Loucy (cell line): Measurements from ENCODE around the gene NUDT1.

ENCODE experiments used
- H2AFZ ChIP-seq: fragments of 200-600 bp; sonication (generic); 2 replicates; pipeline ENCODE4 v1.6.0; 2016; ENCODE audit warnings: antibody characterized with exemption, mild to moderate bottlenecking, low read length, moderate library complexity
- H3F3A ChIP-seq: fragments of 200-600 bp; 2 replicates; pipeline ENCODE4 v1.6.0; 2016; ENCODE audit warnings: antibody characterized with exemption, low read depth, mild to moderate bottlenecking
- H3K27me3 ChIP-seq: fragments of 200-600 bp; sonication (generic); 2 replicates; pipeline ENCODE4 v1.6.1; 2014; ENCODE audit warnings: low read length, mild to moderate bottlenecking; ENCODE audit not compliant: insufficient read depth, poor library complexity, severe bottlenecking
- H3K36me3 ChIP-seq: fragments of 200-600 bp; sonication (generic); 2 replicates; pipeline ENCODE4 v1.6.1; 2016; ENCODE audit warnings: low read length; ENCODE audit not compliant: insufficient read depth
- H3K4me1 ChIP-seq: fragments of 200-600 bp; sonication (generic); 2 replicates; pipeline ENCODE4 v1.5.1; 2014; ENCODE audit warnings: low read length, mild to moderate bottlenecking; ENCODE audit not compliant: insufficient read depth, poor library complexity, severe bottlenecking
- H3K4me2 ChIP-seq: fragments of 200-600 bp; sonication (generic); 2 replicates; pipeline ENCODE4 v1.6.0; 2014; ENCODE audit warnings: antibody characterized with exemption, low read length, low read depth, mild to moderate bottlenecking; ENCODE audit not compliant: poor library complexity, severe bottlenecking
- H3K4me3 ChIP-seq: fragments of 200-600 bp; sonication (generic); 2 replicates; pipeline ENCODE4 v1.5.1; 2014; ENCODE audit warnings: low read length, mild to moderate bottlenecking, mixed read lengths; ENCODE audit not compliant: poor library complexity, severe bottlenecking
- H3K79me2 ChIP-seq: fragments of 200-600 bp; sonication (generic); 2 replicates; pipeline ENCODE4 v1.6.1; 2014; ENCODE audit warnings: low read length; ENCODE audit not compliant: insufficient read depth
- H3K9ac ChIP-seq: fragments of 200-600 bp; sonication (generic); 2 replicates; pipeline ENCODE4 v1.6.0; 2014; ENCODE audit warnings: mild to moderate bottlenecking, low read depth, low read length, moderate library complexity; ENCODE audit not compliant: poor library complexity, severe bottlenecking
- H3K9me2 ChIP-seq: fragments of 200-600 bp; sonication (generic); replicated peaks from 2 replicates; pipeline ENCODE4 v1.6.1; 2016; ENCODE audit warnings: low read depth, low read length, mixed read lengths
- H3K9me3 ChIP-seq: fragments of 200-600 bp; sonication (generic); 2 replicates; pipeline ENCODE4 v1.6.1; 2014; ENCODE audit warnings: mild to moderate bottlenecking, antibody characterized with exemption, low read length, low read depth; ENCODE audit not compliant: insufficient read depth
- H4K20me1 ChIP-seq: fragments of 200-600 bp; sonication (generic); 2 replicates; pipeline ENCODE4 v1.6.0; 2014; ENCODE audit warnings: antibody characterized with exemption, low read length, mild to moderate bottlenecking; ENCODE audit not compliant: insufficient read depth, poor library complexity, severe bottlenecking
- EZH2phosphoT487 ChIP-seq: fragments of 200-600 bp; IDR thresholded peaks from 2 replicates; pipeline ENCODE4 v1.6.1; 2018; ENCODE audit warnings: antibody characterized with exemption, mild to moderate bottlenecking, moderate library complexity, borderline replicate concordance
- TF ChIP-seq, protein P1 (sequence below): fragments of 200-600 bp; sonication (generic); conservative IDR thresholded peaks from 2 replicates; pipeline ENCODE4 v1.5.1; 2014; ENCODE audit warnings: mild to moderate bottlenecking, antibody characterized with exemption, low read length

Gene NUDT1

DNA sequence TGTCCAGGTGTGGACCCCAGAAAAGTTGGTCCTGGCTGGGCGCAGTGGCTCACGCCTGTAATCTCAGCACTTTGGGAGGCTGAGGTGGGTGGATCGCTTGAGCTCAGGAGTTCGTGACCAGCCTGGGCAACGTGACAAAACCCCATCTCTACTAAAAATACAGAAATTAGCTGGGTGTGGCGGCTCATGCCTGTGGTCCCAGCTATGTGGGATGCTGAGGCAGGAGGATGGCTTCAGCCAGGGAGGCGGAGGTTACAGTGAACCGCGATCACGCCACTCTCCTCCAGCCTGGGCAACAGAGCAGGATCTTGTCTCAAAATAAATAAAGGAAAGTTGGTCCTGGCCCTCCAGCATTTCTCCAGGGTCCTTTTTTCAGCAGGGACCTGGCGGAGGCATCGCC, 1.4 kb downstream of the NUDT1 start:
- Histone ChIP-seq H3K4me2 (peak overlapping the region; percentile 99), H3K27me3 (no peaks in the 10 kb centered on the region), H3K9me2 (no peaks in the 10 kb centered on the region), H3K36me3 (peaks cover 1% of the 10 kb centered on the region; the same call in 1 of the 2 replicates), H2AFZ (no peak overlapping the region), H3F3A (no peaks in the 10 kb centered on the region), H3K79me2 (peaks cover 91% of the 10 kb centered on the region), H3K4me3 (peak overlapping the region; percentile 99), H4K20me1 (peaks cover 17% of the 10 kb centered on the region), H3K9ac (peak overlapping the region; percentile 92), H3K9me3 (no peaks in the 10 kb centered on the region), H3K4me1 (peaks cover 71% of the 10 kb centered on the region)
- TF ChIP-seq, protein P1, sequence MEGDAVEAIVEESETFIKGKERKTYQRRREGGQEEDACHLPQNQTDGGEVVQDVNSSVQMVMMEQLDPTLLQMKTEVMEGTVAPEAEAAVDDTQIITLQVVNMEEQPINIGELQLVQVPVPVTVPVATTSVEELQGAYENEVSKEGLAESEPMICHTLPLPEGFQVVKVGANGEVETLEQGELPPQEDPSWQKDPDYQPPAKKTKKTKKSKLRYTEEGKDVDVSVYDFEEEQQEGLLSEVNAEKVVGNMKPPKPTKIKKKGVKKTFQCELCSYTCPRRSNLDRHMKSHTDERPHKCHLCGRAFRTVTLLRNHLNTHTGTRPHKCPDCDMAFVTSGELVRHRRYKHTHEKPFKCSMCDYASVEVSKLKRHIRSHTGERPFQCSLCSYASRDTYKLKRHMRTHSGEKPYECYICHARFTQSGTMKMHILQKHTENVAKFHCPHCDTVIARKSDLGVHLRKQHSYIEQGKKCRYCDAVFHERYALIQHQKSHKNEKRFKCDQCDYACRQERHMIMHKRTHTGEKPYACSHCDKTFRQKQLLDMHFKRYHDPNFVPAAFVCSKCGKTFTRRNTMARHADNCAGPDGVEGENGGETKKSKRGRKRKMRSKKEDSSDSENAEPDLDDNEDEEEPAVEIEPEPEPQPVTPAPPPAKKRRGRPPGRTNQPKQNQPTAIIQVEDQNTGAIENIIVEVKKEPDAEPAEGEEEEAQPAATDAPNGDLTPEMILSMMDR: no peak
- TF ChIP-seq EZH2phosphoT487: no peak

DNA sequence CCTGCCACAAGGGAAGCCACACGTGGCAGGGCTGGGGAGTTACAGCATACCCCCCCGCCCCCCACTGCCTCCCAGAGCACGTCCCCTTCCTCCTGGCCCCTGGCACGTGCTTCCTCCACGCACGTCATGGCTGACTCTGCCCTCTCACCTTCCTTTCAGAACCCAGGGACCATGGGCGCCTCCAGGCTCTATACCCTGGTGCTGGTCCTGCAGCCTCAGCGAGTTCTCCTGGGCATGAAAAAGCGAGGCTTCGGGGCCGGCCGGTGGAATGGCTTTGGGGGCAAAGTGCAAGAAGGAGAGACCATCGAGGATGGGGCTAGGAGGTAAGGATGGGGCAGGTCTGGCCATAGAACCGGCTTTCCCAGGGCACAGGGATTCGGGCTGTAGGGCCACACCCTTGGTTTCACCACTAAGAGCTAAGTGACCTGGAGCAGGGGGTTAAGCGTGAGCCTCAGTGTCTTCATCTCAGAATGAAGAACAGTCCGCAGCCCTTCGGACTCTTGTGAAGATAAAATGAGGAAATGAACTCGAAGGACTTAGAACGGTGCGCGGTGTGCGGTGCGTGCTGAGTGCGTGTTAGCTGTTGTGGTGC, 2.5 kb downstream of the NUDT1 start:
- Histone ChIP-seq H4K20me1 (peaks cover 17% of the 10 kb centered on the region), H3K4me1 (peaks cover 80% of the 10 kb centered on the region), H3K4me3 (no peak overlapping the region), H3K36me3 (no peaks in the 10 kb centered on the region), H3K9me3 (no peaks in the 10 kb centered on the region), H3K27me3 (no peaks in the 10 kb centered on the region), H3K4me2 (peak overlapping the region; percentile 99), H3F3A (0 out of 2 replicates have a peak, but pooled peaks cover 3% of the 10 kb centered on the region), H3K9ac (peak overlapping the region; percentile 92), H3K9me2 (no peaks in the 10 kb centered on the region), H3K79me2 (peaks cover 85% of the 10 kb centered on the region), H2AFZ (no peak overlapping the region)
- no peak for TF ChIP-seq EZH2phosphoT487
- TF ChIP-seq, protein P1: no peak

DNA sequence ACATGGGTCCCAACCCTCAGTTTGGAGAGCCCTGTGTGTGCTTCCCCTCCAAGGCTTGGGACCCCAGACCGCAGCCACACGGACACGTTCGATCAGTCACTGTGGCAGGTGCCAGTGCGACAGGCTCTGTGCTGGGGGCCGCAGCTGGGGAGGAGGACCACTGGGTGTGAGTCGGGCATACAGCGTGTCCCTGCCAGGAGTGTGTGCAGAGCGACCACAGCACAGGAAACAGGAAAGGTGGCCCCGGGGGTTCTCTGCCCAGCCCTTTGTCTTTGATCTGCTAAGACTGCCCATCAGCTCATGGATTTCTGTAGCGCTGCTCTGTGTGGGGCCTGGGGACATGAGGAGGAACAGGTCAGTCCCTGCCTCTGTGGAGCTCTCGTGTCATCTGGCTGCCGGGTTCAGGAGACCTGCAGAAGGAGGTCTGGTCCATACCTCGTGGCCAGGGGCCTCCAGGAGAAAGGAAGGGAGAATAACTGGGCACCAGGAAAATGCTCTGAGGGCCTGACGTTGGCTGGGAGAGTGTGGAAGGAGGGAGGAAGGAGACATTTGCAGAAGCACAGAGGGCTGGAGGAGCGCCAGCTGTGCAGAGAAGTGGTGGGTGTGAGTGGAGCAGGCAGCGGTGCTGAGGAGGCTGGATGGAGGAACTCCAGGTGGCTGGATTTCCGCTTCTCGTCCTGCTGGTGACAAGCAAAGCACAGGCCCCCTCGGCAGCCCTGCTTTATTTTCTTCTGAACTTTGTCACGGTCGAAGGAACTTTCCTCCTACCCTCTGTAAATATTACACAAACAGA, 4.1 kb downstream of the NUDT1 start:
- H3K9me2 ChIP-seq: no peaks in the 10 kb centered on the region
- H3F3A ChIP-seq: 0 out of 2 replicates have a peak, but pooled peaks cover 3% of the 10 kb centered on the region
- H3K79me2 ChIP-seq: peaks cover 82% of the 10 kb centered on the region
- H3K9ac ChIP-seq: peak overlapping the region; percentile 92
- H3K4me3 ChIP-seq: peak overlapping the region; percentile 67
- H4K20me1 ChIP-seq: peaks cover 7% of the 10 kb centered on the region
- no peaks in the 10 kb centered on the region for H3K27me3 ChIP-seq
- peaks cover 79% of the 10 kb centered on the region for H3K4me1 ChIP-seq
- H2AFZ ChIP-seq: no peak overlapping the region
- TF ChIP-seq EZH2phosphoT487: no peak
- TF ChIP-seq, protein P1: no peak
- H3K9me3 ChIP-seq: no peaks in the 10 kb centered on the region
- H3K4me2 ChIP-seq: peak overlapping the region; percentile 99
- H3K36me3 ChIP-seq: no peaks in the 10 kb centered on the region
